Measurements from ENCODE around the gene SESTD1.

Gene SESTD1

GRCh38 chr2:179264368-179265081, at the start of gene SESTD1:
TSS of gene SESTD1 (minus strand) at chr2:179264832. CDS start at chr2:179191841, 72,991 bp downstream.
- TF ChIP-seq GATA3 (IDR thresholded peaks at IDR 0.05; ENCODE audit: low read depth, low read length) (no peak), GATA2 (IDR thresholded peaks at IDR 0.05; ENCODE audit: low read depth, low read length) (no peak)

- TF ChIP-seq GATA3 (IDR thresholded peaks at IDR 0.05; ENCODE audit: low read depth, low read length) (no peak), GATA2 (IDR thresholded peaks at IDR 0.05; ENCODE audit: low read depth, low read length) (no peak)
Observed at GRCh38 chr2:179313057-179313456, 48.4 kb upstream of the SESTD1 start.

- no peak for TF ChIP-seq GATA3 (IDR thresholded peaks at IDR 0.05; ENCODE audit: low read depth, low read length)
Observed at GRCh38 chr2:179311101-179311500, 46.5 kb upstream of the SESTD1 start.

- TF ChIP-seq GATA3 (IDR thresholded peaks at IDR 0.05; ENCODE audit: low read depth, low read length) (no peak), GATA2 (IDR thresholded peaks at IDR 0.05; ENCODE audit: low read depth, low read length) (no peak)
Observed at GRCh38 chr2:179307616-179308371, 43.2 kb upstream of the SESTD1 start.

GRCh38 chr2:179305125-179305524, 40.5 kb upstream of the SESTD1 start:
- no peak for TF ChIP-seq GATA2 (IDR thresholded peaks at IDR 0.05; ENCODE audit: low read depth, low read length)
- no peak for TF ChIP-seq GATA3 (IDR thresholded peaks at IDR 0.05; ENCODE audit: low read depth, low read length)

- TF ChIP-seq GATA2 (IDR thresholded peaks at IDR 0.05; ENCODE audit: low read depth, low read length) (no peak), GATA3 (IDR thresholded peaks at IDR 0.05; ENCODE audit: low read depth, low read length) (no peak)
Observed at GRCh38 chr2:179304424-179304823, 39.8 kb upstream of the SESTD1 start.

- no peak for TF ChIP-seq GATA2 (IDR thresholded peaks at IDR 0.05; ENCODE audit: low read depth, low read length)
- TF ChIP-seq GATA3 (IDR thresholded peaks at IDR 0.05; ENCODE audit: low read depth, low read length), result no peak
Observed at GRCh38 chr2:179302764-179303571, 38.3 kb upstream of the SESTD1 start.

- TF ChIP-seq GATA3 (IDR thresholded peaks at IDR 0.05; ENCODE audit: low read depth, low read length) (no peak), GATA2 (IDR thresholded peaks at IDR 0.05; ENCODE audit: low read depth, low read length) (no peak)
Observed at GRCh38 chr2:179302149-179302548, 37.5 kb upstream of the SESTD1 start.

GRCh38 chr2:179298666-179299065, 34.0 kb upstream of the SESTD1 start:
- TF ChIP-seq GATA3 (IDR thresholded peaks at IDR 0.05; ENCODE audit: low read depth, low read length) (no peak), GATA2 (IDR thresholded peaks at IDR 0.05; ENCODE audit: low read depth, low read length) (no peak)

- TF ChIP-seq GATA3 (IDR thresholded peaks at IDR 0.05; ENCODE audit: low read depth, low read length), result no peak
- TF ChIP-seq GATA2 (IDR thresholded peaks at IDR 0.05; ENCODE audit: low read depth, low read length), result no peak
Observed at GRCh38 chr2:179297927-179298326, 33.3 kb upstream of the SESTD1 start.

GRCh38 chr2:179290329-179290728, 25.7 kb upstream of the SESTD1 start:
- TF ChIP-seq GATA2 (IDR thresholded peaks at IDR 0.05; ENCODE audit: low read depth, low read length) (no peak), GATA3 (IDR thresholded peaks at IDR 0.05; ENCODE audit: low read depth, low read length) (no peak)

- TF ChIP-seq GATA2 (IDR thresholded peaks at IDR 0.05; ENCODE audit: low read depth, low read length) (no peak), GATA3 (IDR thresholded peaks at IDR 0.05; ENCODE audit: low read depth, low read length) (no peak)
Observed at GRCh38 chr2:179285060-179285459, 20.4 kb upstream of the SESTD1 start.

- TF ChIP-seq GATA2 (IDR thresholded peaks at IDR 0.05; ENCODE audit: low read depth, low read length) (no peak), GATA3 (IDR thresholded peaks at IDR 0.05; ENCODE audit: low read depth, low read length) (no peak)
Observed at GRCh38 chr2:179277429-179278196, 13.0 kb upstream of the SESTD1 start.
